Retinal pigment epithelial cell (primary cell): Measurements from ENCODE around the gene GASK1A.

ENCODE experiments used
- DNase-seq: peaks from one replicate; pipeline ENCODE4 v3.0.0-alpha.2; 2010; ENCODE audit warnings: low read depth
- H3K4me3 ChIP-seq: 2 replicates; pipeline ENCODE4 v1.5.1; 2011; ENCODE audit warnings: mild to moderate bottlenecking, low read length, control low read depth, moderate library complexity
- TF ChIP-seq, protein P1 (sequence below): conservative IDR thresholded peaks from 2 replicates; pipeline ENCODE4 v1.5.1; 2011; ENCODE audit warnings: low read depth, low read length, control low read depth, inconsistent platforms

Gene GASK1A

DNA sequence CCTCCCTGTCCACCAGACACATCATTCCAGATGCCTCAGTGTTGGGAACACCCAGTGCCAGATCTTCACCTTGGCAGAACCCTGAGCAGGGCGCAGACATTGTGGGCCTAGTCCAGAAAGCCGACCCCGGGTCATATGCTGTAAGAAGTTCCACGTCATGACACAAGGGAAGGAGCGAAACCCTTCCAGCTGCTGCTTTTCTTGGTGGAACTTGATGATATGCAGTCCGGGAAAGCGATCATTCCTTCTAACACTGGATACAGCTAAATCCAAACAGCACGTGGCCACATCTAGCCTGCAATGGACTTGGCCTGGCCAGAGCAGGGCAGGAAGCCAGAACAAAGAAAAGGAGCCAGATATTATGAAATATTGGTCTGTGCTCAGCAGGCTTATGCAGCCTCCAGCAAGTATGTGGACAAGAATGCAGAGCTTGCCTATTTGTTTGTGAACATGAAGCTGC lies 22.0 kb downstream of the GASK1A start:
- DNase-seq = peak; percentile 54
- no peak overlapping the region for H3K4me3 ChIP-seq

DNA sequence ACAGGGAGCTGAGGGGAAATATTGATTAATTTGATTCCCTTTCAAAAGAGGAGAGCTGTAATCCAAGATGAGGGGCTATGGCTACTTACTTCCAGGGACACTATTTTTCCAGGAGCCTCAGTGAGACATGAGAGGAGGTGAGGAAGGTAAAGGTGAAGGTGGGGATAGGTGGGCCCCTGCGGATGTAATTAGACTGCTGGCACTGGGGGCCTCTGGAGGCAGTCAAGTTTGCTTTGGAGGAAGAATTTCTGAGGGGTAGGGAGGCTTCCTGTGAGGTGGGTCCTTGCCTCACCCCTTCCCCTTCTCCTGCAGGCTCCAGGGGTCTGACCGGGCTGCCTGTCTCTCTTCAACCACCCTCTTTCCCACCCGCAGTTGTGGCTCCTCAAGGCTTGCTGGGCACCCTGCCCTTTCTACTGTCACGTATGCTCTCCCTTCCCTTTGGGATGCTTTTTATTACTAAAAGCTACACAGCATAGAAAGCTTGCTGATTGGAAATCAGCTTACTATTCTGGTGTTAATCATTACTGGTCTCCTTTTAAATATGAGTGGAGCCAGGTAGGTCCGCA lies 22.5 kb downstream of the GASK1A start:
- no peak overlapping the region for H3K4me3 ChIP-seq
- TF ChIP-seq, protein P1, sequence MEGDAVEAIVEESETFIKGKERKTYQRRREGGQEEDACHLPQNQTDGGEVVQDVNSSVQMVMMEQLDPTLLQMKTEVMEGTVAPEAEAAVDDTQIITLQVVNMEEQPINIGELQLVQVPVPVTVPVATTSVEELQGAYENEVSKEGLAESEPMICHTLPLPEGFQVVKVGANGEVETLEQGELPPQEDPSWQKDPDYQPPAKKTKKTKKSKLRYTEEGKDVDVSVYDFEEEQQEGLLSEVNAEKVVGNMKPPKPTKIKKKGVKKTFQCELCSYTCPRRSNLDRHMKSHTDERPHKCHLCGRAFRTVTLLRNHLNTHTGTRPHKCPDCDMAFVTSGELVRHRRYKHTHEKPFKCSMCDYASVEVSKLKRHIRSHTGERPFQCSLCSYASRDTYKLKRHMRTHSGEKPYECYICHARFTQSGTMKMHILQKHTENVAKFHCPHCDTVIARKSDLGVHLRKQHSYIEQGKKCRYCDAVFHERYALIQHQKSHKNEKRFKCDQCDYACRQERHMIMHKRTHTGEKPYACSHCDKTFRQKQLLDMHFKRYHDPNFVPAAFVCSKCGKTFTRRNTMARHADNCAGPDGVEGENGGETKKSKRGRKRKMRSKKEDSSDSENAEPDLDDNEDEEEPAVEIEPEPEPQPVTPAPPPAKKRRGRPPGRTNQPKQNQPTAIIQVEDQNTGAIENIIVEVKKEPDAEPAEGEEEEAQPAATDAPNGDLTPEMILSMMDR = no peak
- DNase-seq = no peak

More for the DNA sequence above, 22.0 kb downstream of the GASK1A start:
- TF ChIP-seq, protein P1 = no peak

DNA sequence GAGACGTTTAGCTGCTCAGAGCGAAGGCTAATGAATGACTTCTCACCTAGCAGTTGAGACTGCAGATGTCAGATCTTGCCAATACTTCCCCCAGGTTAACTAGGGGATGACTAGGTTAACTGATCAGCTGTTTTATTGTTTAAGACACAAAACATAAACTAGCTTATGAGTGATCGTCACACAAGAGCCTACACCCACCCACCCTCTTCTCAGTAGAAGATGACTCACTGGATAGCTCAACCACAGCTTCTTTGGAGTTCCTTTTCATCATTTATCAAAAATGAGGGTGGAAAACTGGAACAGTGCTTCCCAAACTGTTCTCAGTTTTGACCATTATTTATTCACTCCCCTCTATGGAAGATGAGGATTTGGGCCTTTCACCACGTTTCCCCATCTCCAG lies 25.2 kb downstream of the GASK1A start:
- TF ChIP-seq, protein P1 = no peak
- DNase-seq = no peak

DNA sequence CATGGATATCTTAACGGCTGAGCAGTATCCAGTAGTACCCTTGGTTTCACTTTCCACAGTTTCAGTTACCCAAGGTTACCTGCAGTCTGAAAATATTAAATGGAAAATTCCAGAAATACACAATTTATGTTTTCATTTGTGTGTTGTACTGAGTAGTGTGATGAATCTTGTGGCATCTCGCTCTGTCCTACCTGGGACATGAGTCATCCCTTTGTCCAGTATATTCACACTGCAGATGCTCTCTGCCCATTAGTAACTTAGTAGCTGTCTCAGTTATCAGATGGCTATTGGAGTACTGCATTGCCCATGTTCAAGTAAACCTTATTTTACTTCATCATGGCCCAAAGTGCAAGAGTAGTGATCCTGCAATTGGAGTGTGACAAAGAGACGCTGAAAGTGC lies 26.1 kb downstream of the GASK1A start:
- DNase-seq = no peak
- TF ChIP-seq, protein P1 = no peak

More for the DNA sequence above, 25.2 kb downstream of the GASK1A start:
- H3K4me3 ChIP-seq = no peak overlapping the region

DNA sequence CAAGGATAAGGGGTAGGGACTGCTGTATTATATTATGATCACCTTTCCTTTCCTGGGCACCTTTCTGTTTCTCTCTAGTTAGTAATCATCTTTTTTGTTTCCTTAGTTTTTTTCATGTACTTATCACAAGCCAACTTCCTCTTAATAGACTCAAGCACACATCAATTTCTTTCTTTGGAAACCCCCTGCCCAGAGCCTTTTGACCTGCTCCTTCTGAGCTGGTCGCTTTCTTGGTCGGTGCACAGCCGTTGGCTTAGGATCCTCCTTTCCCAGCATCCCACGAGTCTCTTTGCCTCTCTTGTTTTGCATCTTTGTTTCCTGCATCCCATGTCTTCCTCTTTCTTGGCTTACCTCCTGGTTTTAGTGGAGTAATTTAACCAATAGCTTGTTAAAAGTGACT lies 26.9 kb downstream of the GASK1A start:
- TF ChIP-seq, protein P1 = no peak

More for the DNA sequence above, 26.1 kb downstream of the GASK1A start:
- no peak overlapping the region for H3K4me3 ChIP-seq

DNA sequence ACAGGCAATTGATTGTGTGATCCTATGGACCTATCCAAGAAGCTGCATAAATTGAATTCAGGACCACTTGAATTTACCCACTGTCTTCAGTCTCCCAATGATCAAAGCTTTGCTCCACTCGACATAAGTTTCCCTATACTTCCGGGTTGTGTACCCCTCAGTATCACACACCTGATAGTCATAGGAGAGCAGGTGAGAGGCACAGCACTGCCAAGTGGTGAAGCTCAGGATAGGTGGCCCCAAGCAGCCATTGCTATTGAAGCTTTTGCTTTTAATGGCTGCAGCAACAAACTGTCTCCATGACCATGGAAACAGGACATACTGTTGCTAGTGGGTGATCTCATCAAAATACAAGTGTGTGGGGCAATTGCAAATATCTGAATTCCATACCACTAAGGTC lies 27.7 kb downstream of the GASK1A start:
- H3K4me3 ChIP-seq = no peak overlapping the region
- TF ChIP-seq, protein P1 = no peak
- DNase-seq = no peak

More for the DNA sequence above, 26.9 kb downstream of the GASK1A start:
- no peak overlapping the region for H3K4me3 ChIP-seq
- no peak for DNase-seq

DNA sequence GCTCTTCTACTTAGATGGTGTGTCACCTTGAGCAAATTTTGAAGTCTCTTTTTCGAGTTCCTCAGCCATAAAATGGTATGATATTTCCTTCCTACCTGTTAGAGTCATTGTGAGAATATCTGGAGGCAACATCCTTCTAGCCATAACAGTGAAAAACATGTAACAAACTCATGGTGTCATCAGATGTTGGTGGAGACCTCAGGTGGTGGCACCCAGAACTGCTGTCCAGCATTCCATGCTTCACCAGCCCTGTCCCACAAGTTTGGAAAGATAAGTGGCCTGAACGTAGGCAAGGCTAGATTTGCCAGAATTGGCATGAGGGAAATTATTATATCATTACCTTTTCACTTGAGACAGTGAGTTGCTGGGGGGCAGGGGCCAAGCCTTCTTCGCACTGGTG lies 30.4 kb downstream of the GASK1A start:
- TF ChIP-seq, protein P1 = no peak
- no peak for DNase-seq

More for the DNA sequence above, 30.4 kb downstream of the GASK1A start:
- no peak overlapping the region for H3K4me3 ChIP-seq
